Left renal pelvis (tissue), 4 donors: Measurements from ENCODE around the gene SREBF1. TPM values are rescaled to one million over a fixed set of nuclear protein-coding genes. Genes with fewer than 3 reads are reported as not detected.

Source experiments
- DNase-seq, 4 donors: peaks; one replicate each; pipeline ENCODE4 v3.0.0-alpha.2; 2013; ENCODE audit warnings: low read depth in 4 of 4, low spot score in 3 of 4
- polyA plus RNA-seq, 4 donors: library from polyadenylated mRNA; unstranded; fragments of 120-200 nt; gene quantifications; one replicate each; pipeline ENCODE4 v1.2.1, GENCODE V29; 2013; ENCODE audit not compliant: insufficient read length in 4 of 4

The SREBF1 gene
- polyA plus RNA-seq, 4 donors = 39.2 to 64.0 (median 50.9) TPM

DNA sequence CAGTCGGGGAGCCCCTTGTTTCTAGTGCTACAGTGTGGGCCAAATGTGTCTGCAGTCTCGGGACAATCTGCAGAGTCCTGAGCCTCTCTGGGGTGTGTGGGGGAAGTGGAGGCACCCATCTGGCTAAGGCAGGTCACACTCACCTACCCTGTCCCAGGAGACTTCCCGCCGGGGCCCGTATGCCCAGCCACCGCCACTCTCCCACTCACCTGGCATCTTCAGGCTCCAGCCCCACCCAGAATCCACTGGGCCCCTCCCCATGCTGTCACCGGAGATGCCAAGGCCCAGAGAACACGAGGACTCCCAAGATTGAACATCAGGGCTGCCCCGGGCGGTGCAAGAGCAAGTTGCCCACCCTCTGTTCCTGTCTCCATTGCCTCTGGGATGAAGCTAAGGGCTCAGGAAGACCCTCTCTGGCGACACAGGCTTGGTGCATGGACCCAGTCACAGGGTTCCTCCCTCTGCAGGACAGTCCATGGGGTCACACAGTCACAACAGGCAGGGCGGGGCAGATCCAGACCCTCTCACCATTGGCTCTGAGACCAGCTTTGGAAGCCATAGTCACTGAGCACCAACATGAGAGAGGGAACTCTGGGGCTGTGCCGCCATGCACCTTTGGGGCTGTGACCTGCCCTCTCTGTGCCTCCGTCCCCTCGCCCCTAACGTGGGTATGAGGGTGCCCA is 38.1 kb downstream of the SREBF1 start:
- no peak for DNase-seq

DNA sequence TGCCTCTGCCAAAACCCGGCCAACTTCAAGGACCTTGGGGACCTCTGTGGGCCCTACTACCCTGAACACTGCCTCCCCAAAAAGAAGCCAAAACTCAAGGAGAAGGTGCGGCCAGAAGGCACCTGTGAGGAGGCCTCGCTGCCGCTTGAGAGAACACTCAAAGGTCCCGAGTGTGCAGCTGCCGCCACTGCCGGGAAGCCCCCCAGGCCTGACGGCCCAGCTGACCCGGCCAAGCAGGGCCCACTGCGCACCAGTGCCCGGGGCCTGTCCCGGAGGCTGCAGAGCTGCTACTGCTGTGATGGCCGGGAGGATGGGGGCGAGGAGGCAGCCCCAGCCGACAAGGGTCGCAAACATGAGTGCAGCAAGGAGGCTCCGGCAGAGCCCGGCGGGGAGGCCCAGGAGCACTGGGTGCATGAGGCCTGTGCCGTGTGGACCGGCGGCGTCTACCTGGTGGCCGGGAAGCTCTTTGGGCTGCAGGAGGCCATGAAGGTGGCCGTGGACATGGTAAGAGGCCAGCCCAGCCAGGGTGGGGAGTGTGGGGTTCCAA is 38.7 kb downstream of the SREBF1 start:
- DNase-seq = no peak

DNA sequence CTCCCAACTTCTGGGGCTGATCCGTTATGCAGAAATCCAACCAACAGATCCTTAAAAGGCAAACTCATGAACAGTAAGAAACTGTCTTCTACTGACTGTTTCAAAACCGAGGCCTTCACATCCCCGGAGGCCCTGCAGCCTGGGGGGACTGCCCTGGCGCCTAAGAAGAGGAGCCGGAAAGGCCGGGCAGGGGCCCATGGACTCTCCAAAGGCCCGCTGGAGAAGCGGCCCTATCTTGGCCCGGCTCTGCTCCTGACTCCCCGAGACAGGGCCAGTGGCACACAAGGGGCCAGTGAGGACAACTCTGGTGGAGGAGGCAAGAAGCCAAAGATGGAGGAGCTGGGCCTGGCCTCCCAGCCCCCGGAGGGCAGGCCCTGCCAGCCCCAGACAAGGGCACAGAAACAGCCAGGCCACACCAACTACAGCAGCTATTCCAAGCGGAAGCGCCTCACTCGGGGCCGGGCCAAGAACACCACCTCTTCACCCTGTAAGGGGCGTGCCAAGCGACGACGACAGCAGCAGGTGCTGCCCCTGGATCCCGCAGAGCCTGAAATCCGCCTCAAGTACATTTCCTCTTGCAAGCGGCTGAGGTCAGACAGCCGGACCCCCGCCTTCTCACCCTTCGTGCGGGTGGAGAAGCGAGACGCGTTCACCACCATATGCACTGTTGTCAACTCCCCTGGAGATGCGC is 39.5 kb downstream of the SREBF1 start:
- DNase-seq = no peak

GRCh38 chr17:17796787-17797061 is 40.1 kb downstream of the SREBF1 start:
- DNase-seq = no peak

- DNase-seq = no peak
Measured at GRCh38 chr17:17795946-17796786, 40.6 kb downstream of the SREBF1 start.

- DNase-seq = no peak
Measured at GRCh38 chr17:17795296-17795695, 41.5 kb downstream of the SREBF1 start.

DNA sequence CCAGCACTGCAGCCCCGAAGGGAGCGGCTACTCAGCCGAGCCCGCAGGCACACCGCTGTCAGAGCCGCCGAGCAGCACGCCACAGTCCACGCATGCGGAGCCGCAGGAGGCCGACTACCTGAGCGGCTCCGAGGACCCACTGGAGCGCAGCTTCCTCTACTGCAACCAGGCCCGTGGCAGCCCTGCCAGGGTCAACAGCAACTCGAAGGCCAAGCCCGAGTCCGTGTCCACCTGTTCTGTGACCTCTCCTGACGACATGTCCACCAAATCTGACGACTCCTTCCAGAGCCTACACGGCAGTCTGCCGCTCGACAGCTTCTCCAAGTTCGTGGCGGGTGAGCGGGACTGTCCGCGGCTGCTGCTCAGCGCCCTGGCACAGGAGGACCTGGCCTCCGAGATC is 42.4 kb downstream of the SREBF1 start:
- DNase-seq = no peak

DNA sequence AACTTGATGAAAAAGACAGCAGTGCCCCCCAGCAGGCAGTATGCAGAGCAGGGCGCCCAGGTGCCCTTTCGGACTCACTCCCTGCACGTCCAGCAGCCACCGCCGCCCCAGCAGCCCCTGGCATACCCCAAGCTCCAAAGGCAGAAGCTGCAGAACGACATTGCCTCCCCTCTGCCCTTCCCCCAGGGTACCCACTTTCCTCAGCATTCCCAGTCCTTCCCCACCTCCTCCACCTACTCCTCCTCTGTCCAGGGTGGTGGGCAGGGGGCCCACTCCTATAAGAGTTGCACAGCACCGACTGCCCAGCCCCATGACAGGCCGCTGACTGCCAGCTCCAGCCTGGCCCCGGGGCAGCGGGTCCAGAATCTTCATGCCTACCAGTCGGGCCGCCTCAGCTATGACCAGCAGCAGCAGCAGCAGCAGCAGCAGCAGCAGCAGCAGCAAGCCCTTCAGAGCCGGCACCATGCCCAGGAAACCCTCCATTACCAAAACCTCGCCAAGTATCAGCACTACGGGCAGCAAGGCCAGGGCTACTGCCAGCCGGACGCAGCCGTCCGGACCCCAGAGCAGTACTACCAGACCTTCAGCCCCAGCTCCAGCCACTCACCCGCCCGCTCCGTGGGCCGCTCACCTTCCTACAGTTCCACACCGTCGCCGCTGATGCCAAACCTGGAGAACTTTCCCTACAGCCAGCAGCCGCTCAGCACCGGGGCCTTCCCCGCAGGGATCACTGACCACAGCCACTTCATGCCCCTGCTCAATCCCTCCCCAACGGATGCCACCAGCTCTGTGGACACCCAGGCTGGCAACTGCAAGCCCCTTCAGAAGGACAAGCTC is 43.2 kb downstream of the SREBF1 start:
- DNase-seq = no peak

- DNase-seq = no peak
Measured at GRCh38 chr17:17792551-17793377, 44.0 kb downstream of the SREBF1 start.

- DNase-seq = no peak
Measured at GRCh38 chr17:17792037-17792550, 44.7 kb downstream of the SREBF1 start.

GRCh38 chr17:17790637-17791464 is 45.9 kb downstream of the SREBF1 start:
- DNase-seq = no peak

- DNase-seq = no peak
Measured at GRCh38 chr17:17789828-17790636, 46.8 kb downstream of the SREBF1 start.

DNA sequence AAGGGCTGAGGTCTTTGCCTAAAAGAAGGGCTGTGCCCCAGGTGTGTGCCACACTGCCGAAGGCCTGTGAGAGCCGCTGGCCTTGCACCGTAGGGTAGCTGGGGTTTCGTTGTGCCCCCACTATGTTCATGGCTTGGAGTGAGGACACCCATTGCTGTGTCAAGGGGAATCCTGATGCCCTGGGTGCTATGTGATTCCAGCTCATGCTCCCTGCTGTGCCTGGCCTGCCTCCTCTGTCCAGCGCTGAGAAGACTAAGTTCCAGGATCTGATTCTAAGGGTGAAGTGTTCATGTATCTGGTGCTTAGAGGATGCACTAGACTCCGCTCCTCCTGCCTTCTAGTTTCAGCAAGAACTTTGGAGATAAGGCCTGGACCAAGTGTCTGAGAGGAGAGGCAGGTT is 47.4 kb downstream of the SREBF1 start:
- no peak for DNase-seq

- DNase-seq = no peak
Measured at GRCh38 chr17:17788967-17789366, 47.8 kb downstream of the SREBF1 start.

DNA sequence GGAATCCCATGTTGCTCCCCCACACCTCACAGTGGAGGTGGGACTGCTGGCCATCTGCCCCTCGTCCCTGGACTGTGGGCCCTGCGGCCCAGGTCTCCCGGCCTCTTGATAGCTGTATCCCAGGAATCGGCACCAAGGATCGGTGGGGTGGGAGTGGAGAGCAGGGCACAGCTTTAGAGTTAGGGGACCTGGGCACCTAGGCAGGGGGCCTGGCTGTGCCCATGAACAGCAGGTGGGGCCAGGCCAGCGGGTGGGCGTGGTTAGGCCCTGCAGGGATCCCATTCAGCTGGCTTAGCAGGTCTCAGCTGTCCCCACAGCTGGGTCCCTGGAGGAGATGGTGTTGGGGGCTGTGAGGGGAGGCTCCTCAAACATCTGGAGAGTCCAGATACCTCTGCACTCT is 49.2 kb downstream of the SREBF1 start:
- DNase-seq = no peak

GRCh38 chr17:17786998-17787397 is 49.8 kb downstream of the SREBF1 start:
- DNase-seq = no peak

DNA sequence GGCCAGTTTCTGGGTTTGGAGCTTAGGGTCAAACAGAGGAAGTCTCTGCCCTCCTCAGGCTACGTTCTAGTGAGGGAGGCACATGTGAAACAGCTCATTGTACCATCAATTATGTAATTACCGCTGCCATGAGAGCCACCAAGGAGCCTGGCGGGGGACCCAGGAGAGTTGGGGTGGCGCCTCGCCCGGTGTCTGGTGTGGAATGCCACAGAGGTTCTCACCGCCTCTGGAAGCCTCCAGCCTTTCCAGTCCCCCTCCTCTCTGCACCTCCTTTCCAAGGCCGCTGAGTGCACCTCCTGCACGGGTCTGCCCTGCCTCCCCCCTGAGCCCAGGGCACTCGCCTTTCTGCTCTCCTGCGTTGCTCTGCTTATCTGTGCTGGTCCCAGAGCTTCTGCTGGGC is 51.4 kb downstream of the SREBF1 start:
- no peak for DNase-seq
